ENCODE results near the gene ANKRD60.

ANKRD60 gene

GRCh38 chr20:58219342-58219700, 9.1 kb downstream of the ANKRD60 start:
- no peak for DNase-seq

- no peak for DNase-seq
These were observed 9.7 kb downstream of the ANKRD60 start for GRCh38 chr20:58218665-58219341.

GRCh38 chr20:58216334-58216733, 12.1 kb downstream of the ANKRD60 start:
- no peak for DNase-seq

- no peak for DNase-seq
These were observed 13.3 kb downstream of the ANKRD60 start for GRCh38 chr20:58215116-58215515.

- no peak for DNase-seq
These were observed 14.1 kb downstream of the ANKRD60 start for GRCh38 chr20:58214310-58214709.

- DNase-seq = no peak
These were observed 14.7 kb downstream of the ANKRD60 start for GRCh38 chr20:58213716-58214115.

- DNase-seq = no peak
These were observed 15.3 kb downstream of the ANKRD60 start for GRCh38 chr20:58213121-58213520.

GRCh38 chr20:58212636-58213035, 15.8 kb downstream of the ANKRD60 start:
- DNase-seq = no peak

GRCh38 chr20:58210398-58210747, 18.1 kb downstream of the ANKRD60 start:
- no peak for DNase-seq

- DNase-seq = peak; percentile 61 to 90 (median 80)
These were observed 18.6 kb downstream of the ANKRD60 start for GRCh38 chr20:58209652-58210397.

GRCh38 chr20:58208944-58209343, 19.5 kb downstream of the ANKRD60 start:
- no peak for DNase-seq

- no peak for DNase-seq
These were observed 22.6 kb downstream of the ANKRD60 start for GRCh38 chr20:58205850-58206249.

- DNase-seq = no peak
These were observed 26.4 kb downstream of the ANKRD60 start for GRCh38 chr20:58202044-58202443.

- no peak for DNase-seq
These were observed 26.8 kb downstream of the ANKRD60 start for GRCh38 chr20:58201616-58202015.

GRCh38 chr20:58199469-58199868, 29.0 kb downstream of the ANKRD60 start:
- DNase-seq = no peak

GRCh38 chr20:58198901-58199355, 29.5 kb downstream of the ANKRD60 start:
- DNase-seq = no peak

- no peak for DNase-seq
These were observed 30.1 kb downstream of the ANKRD60 start for GRCh38 chr20:58198384-58198783.

GRCh38 chr20:58197185-58197469, 31.3 kb downstream of the ANKRD60 start:
- no peak for DNase-seq

GRCh38 chr20:58196402-58197184, 31.9 kb downstream of the ANKRD60 start:
- no peak for DNase-seq

- no peak for DNase-seq
These were observed 33.4 kb downstream of the ANKRD60 start for GRCh38 chr20:58195047-58195446.

GRCh38 chr20:58194175-58194791, 34.2 kb downstream of the ANKRD60 start:
- no peak for DNase-seq

- DNase-seq = peak in 3 of 6 experiments; percentile 12 to 15 (median 13)
These were observed 35.9 kb downstream of the ANKRD60 start for GRCh38 chr20:58192567-58192966.

- no peak for DNase-seq
These were observed 36.4 kb downstream of the ANKRD60 start for GRCh38 chr20:58192065-58192464.

- no peak for DNase-seq
These were observed 39.9 kb downstream of the ANKRD60 start for GRCh38 chr20:58188527-58188926.

Data from stimulated activated naive CD4-positive, alpha-beta T cell (primary cell).